Dermis lymphatic vessel endothelial cell (primary cell): Measurements from ENCODE around the gene TCEA2. TPM values are rescaled to one million over a fixed set of nuclear protein-coding genes. Genes with fewer than 3 reads are reported as not detected.

Source experiments
- total RNA-seq: library from RNA; depleted of rRNA; stranded (reverse); fragments of >200 nt; gene quantifications from 2 replicates; pipeline ENCODE4 v1.2.1, GENCODE V29; 2014

The TCEA2 gene
- 34.2 and 34.3 TPM in 2 replicates for total RNA-seq

GRCh38 chr20:64062596-64063388, at the start of gene TCEA2:
Gene TCEA2 (plus strand): TSS chr20:64063198. CDS start chr20:64063313, 115 bp downstream.

GRCh38 chr20:64035933-64036345, 27.1 kb upstream of the TCEA2 start, which contains the start of gene C20orf204:
Gene C20orf204 (plus strand): TSS chr20:64036182. CDS start chr20:64036324, 142 bp downstream.

GRCh38 chr20:64049060-64049877, 13.7 kb upstream of the TCEA2 start, which contains the start of gene SOX18:
Gene SOX18 (minus strand): TSS chr20:64049639. CDS start chr20:64049516, 123 bp downstream.

GRCh38 chr20:64079273-64080012, 16.4 kb downstream of the TCEA2 start, which contains the start of gene RGS19:
Gene RGS19 (minus strand): TSS chr20:64079518. CDS start chr20:64076886, 2,632 bp downstream.

GRCh38 chr20:64080013-64080812, 17.2 kb downstream of the TCEA2 start, which contains the start of gene OPRL1:
Gene OPRL1 (plus strand): TSS chr20:64080082. CDS start chr20:64092721, 12,639 bp downstream.

GRCh38 chr20:64083804-64084684, 21.0 kb downstream of the TCEA2 start, which contains the start of gene LKAAEAR1:
Gene LKAAEAR1 (minus strand): TSS chr20:64084398. CDS start chr20:64084219, 179 bp downstream.

GRCh38 chr20:64106981-64107735, 44.2 kb downstream of the TCEA2 start, which contains the start of gene NPBWR2:
Gene NPBWR2 (minus strand): TSS chr20:64107565. CDS start chr20:64106831, 734 bp downstream.

Other genes starting within 250 kb of the TCEA2 start
- gene ZBTB46, start 231.9 kb upstream of the TCEA2 start, total RNA-seq: 78.5 and 87.3 TPM in 2 replicates
- not detected in 2 replicates for gene ABHD16B, start 201.7 kb upstream of the TCEA2 start, total RNA-seq
- 140 and 150 TPM in 2 replicates for gene TPD52L2, start 197.9 kb upstream of the TCEA2 start, total RNA-seq
- gene DNAJC5, start 168.1 kb upstream of the TCEA2 start, total RNA-seq: 79.2 and 82.8 TPM in 2 replicates
- gene UCKL1, start 106.8 kb upstream of the TCEA2 start, total RNA-seq: 31.2 and 33.3 TPM in 2 replicates
- gene ZNF512B, start 93.3 kb upstream of the TCEA2 start, total RNA-seq: 7.9 TPM in 2 replicates
- 3.3 TPM in 2 replicates for gene SAMD10, start 83.6 kb upstream of the TCEA2 start, total RNA-seq
- gene PRPF6, start 82.1 kb upstream of the TCEA2 start, total RNA-seq: 65.9 and 73.3 TPM in 2 replicates
- 3.3 and 5.8 TPM in 2 replicates for gene C20orf204, start 27.0 kb upstream of the TCEA2 start, total RNA-seq
- 17.7 and 30.9 TPM in 2 replicates for gene SOX18, start 13.6 kb upstream of the TCEA2 start, total RNA-seq
- gene RGS19, start 16.3 kb downstream of the TCEA2 start, total RNA-seq: 13.8 and 14.7 TPM in 2 replicates
- gene OPRL1, start 16.9 kb downstream of the TCEA2 start, total RNA-seq: 1.6 and 2.2 TPM in 2 replicates
- gene LKAAEAR1, start 21.2 kb downstream of the TCEA2 start, total RNA-seq: 0.17 TPM in 1 of 2 replicates, not detected in the other
- gene NPBWR2, start 44.4 kb downstream of the TCEA2 start, total RNA-seq: not detected in 2 replicates
- gene MYT1, start 101.3 kb downstream of the TCEA2 start, total RNA-seq: 0.09 and 0.33 TPM in 2 replicates
- 66.9 and 126 TPM in 2 replicates for gene PCMTD2, start 192.6 kb downstream of the TCEA2 start, total RNA-seq